ENCODE results near the gene DAW1.
A peak's percentile ranks its signal among the peaks of the same experiment; 100 is the strongest.
"Not testable (repeated sequence)": the region's sequence is repeated elsewhere in the genome, so short reads cannot be mapped to it uniquely, and the experiment has no call there.

The DAW1 gene

DNA sequence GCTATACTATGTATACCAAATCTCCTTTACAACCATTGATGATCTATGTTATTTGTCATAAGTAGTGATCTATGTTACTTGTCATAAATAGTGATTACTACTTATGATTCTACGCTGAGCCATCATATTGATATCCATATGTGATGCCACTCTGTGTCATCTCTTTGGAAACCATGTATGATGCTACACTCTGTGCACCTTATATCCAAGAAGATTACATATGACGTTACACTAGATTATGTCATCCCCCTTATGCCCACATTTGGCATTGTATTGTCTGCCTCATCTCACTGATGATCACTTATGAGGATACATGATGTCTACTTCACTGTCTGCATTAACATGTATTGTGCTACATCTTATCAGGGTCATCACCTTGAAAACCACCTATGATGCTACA lies 42.9 kb downstream of the DAW1 start:
- no peak for DNase-seq (ENCODE audit: low spot score)

DNA sequence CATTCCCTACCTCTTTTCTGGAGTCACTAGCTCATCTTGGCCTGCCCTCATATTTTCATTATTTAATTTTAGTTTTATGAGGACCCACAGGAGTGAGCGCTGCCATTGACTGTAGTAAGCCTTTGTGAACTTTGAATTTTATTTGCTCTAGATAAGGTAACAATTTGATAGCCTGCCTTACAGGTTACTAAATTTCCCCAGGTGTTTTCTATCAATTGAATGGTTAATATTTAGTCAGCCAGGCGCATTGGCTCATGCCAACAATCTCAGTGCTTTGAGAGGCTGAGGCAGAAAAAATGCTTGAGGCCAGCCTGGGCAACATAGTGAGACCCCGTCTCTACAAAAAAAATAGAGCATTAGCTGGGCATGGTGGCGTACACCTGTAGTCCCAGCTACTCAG lies 50.2 kb downstream of the DAW1 start:
- no peak for DNase-seq (ENCODE audit: low spot score)

DNA sequence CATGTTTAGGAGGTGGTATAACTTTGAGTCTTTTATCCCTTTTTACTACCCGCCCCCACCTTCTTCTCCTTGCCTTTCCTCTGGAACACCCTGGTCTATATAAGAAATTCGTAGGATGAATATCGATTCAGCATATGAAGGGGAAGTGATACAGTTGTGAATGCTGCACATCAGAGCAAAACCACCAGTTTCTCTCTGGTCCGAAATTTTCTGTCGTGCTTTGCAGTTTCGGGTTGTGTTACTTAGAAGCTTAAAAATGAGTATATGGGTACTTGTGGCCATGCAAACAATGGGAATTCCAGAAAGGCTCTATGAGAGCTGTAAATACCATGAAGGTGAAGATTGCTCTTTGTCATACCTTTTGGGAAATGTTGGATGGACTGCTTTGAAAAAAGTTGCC lies 60.6 kb downstream of the DAW1 start:
- no peak for DNase-seq (ENCODE audit: low spot score)

DNA sequence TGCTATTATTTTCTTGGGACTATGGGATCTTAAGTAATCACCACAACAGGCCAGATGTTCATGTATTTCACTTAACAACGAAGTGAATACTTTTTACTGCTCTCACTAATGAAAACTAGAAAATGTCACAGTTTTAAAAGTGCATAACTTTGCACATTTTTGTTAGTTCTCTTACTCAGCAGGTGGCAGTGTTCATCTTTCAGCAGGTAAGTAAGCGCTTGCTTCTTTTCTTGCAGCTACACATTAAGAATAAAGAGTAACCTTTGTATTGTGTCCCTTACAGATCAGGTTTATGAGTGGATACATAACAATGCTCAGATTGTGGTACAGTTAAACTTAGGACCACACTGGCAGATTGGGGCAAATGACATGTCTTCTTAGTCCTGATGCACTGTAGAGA lies 61.0 kb downstream of the DAW1 start:
- no peak for DNase-seq (ENCODE audit: low spot score)

DNA sequence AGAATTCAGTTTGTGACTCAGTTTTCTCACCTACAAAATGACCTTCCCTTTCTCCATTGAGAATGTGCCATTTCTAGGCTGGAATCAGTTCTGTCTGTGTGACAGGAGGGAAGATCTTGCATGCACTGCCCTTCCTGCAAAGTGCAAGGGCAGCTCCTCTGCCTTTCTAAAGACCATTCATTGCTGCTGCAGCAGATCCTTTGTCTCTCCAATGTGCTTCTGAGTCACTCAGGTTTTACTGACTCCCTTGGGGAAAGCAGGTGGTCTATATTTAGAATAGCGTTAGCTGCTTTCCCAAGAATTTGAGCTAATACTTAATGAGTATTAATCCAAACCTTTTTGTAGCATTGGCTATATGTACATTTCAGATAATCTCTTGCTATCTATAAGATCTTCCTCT lies 62.5 kb downstream of the DAW1 start:
- no peak for DNase-seq (ENCODE audit: low spot score)

DNA sequence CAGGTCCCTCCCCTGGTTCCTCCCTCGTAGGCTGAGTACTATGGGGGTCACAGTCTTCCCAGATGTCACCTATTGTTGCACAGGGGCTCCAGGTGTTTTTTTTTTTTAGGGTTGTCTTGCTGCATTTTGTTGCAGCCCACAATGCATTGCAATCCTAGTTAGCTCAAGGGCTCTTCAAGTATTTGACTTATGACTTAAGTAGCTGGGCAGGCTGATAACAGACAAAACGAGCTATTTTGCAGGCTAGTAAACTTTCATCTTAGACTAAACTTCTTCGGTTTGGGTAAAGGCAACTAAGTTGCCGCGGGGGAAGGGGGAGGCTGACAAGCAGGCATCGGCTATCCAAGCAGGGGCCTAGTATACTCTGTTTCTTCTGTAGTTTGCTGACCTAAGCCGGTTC lies 64.8 kb downstream of the DAW1 start:
- DNase-seq (ENCODE audit: low spot score) = not testable (repeated sequence)

DNA sequence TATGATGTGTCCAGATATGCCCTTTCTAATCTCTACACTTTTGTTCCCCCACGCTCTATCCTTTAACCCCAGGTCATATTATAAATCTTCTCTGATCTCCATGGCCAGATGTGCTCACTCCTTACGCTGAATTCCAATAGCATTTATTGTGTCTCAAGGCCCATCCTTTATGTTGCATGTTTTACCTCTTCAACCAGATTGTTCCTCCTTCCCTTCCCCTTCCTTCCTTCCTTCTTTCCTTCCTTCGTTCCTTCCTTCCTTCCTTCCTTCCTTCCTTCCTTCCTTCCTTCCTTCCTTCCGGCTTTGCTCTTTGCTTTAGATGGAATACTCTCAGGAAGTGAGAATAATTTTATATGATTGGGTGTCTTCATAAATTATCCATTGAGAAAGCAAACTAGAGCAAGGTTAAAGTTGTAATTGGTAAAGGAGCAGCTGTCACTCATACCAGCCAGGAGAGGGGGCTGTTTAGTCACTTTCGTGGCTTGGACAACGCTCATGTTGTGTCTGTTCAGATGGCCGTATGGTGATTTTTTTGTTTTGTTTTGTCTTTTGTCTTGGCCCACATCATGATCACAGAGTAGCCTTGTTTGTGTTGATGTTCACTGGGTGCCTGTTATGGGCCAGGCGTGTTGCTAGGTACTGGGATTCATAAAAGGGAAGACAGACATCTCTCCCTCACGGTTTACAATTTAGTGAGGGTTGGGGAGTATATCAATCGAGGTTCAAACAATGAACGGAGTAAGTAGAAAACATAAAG lies 68.0 kb downstream of the DAW1 start:
- DNase-seq (ENCODE audit: low spot score) = peak; percentile 20

DNA sequence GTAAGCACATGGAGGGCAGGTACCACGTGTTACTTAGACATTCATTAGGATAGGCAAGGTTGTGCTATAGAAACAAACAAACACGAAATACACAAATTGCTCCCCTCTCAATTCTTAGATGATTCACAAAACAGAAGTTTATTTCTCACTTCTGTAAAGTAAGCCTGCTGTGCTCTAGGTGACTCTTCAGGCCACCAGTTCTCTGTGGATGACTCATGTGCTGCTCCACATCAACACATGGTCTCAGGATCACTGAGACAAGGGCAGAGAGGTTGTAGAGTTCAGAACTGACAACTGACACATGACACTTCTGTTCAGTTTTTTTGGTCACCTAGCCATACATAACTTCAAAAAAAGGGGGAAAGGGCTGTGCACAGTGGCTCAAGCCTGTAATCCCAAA lies 70.6 kb downstream of the DAW1 start:
- DNase-seq (ENCODE audit: low spot score) = no peak

DNA sequence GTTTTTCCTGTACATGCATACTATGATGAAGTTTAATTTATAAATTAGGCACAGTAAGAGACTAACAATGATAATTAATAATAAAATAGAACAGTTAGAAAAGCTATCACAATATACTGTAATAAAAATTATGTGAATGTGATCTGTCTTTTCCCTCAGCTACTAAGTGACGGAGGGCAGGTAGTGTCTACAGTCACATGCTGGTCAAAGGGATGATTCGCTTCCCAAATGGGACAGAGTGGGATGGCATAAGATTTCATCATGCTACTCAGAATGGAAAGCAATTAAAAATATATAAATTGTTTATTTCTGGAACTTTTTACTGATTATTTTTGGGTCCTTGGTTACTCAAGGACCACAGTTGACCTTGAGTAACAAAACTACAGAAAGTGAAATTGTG lies 71.5 kb downstream of the DAW1 start:
- DNase-seq (ENCODE audit: low spot score) = no peak

DNA sequence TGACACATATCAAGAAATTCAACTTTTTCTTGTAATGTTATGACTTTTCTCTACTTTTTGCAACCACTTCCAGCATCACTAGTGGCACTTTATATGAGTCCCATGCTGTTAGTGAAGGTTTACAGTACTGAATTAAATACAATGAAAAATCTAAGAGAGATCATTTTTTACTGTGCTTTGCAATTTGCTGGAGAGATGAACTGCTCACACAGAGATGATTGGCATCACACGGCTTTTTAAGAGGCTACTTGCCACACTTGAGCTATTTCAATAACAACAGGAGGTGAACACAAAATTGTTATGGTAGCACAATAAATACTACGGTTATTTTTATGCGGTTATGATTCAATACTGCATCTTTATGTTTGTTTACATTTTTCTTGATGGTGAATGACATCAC lies 88.9 kb downstream of the DAW1 start:
- DNase-seq (ENCODE audit: low spot score) = no peak

DNA sequence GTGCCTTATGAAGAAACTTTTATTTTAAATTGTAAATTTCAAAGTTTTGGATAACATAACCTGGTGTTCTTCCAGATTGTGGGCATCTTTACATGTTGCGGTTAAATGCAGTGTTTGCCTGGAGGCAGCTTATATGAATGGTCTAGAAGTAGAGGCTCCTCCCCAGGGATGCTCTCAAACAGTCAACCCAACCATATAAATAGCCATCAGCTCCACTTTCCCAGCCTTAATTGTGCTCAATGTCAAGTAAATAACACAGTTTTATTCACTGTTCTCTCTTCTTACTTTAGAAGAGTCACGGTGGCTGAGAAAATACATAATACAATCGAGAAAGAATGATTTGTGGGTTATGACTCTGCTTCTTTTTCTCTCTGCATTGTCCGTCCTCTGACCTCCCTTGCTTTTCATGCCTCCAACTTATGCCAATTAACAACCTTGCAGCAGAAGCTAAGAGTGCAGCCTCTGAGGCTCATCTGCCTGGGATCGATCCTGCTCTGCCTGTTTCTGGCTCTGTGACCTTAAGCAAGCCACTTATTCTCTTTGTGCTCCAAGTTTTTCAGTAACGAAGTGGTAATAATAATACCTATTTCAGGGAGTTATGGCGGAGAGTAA lies 100.3 kb downstream of the DAW1 start:
- DNase-seq (ENCODE audit: low spot score) = no peak

DNA sequence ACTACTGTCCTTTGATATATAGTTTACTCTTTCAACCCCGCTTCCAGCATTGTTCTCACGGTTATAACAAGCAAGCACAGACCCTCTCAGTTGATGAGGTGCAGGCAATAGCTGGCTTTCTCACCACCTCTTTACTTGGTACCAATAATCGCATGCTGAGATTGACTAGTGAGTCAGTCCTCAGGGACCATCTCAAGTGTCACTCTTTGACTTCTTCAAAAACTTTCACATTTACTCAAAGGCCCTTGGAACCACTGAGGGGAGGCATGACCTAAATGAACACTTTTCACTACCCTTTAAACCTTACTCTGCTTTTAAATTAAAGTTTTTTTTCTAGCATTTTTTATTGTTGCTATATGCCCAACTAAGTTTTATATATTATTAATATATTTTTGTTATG lies 101.8 kb downstream of the DAW1 start:
- no peak for DNase-seq (ENCODE audit: low spot score)
